Thoracic aorta (tissue), 2 donors: ENCODE results near the gene FARP1. TPM values are rescaled to one million over a fixed set of nuclear protein-coding genes. Genes with fewer than 3 reads are reported as not detected.

Experiments
- ATAC-seq: fragments of 150-250 bp; one replicate; pipeline ENCODE4 v1.8.0; 2017; ENCODE audit warnings: low read depth; ENCODE audit not compliant: insufficient number of reproducible peaks, low FRiP score
- DNase-seq: peaks from one replicate; pipeline ENCODE4 v3.0.0-alpha.2; 2020; ENCODE audit warnings: low spot score
- H3K27ac ChIP-seq, 2 donors: fragments of 200-600 bp; sonication (generic); 1 replicate in 1 of 2; 2 replicates in 1 of 2; pipeline ENCODE4 v1.5.1; 2016; ENCODE audit warnings: mild to moderate bottlenecking in 2 of 2, moderate library complexity in 2 of 2
- H3K27me3 ChIP-seq: fragments of 200-600 bp; sonication (generic); replicated peaks from 2 replicates; pipeline ENCODE4 v1.6.0; 2016; ENCODE audit warnings: mild to moderate bottlenecking; ENCODE audit not compliant: insufficient read depth
- H3K36me3 ChIP-seq: fragments of 200-600 bp; sonication (generic); one replicate; pipeline ENCODE4 v1.5.1; 2016
- H3K4me1 ChIP-seq, 2 donors: fragments of 200-600 bp; sonication (generic); 1 replicate in 1 of 2; 2 replicates in 1 of 2; pipeline versions ENCODE4 v1.5.1 to v1.6.0; 2016; ENCODE audit warnings: low read depth in 2 of 2, mild to moderate bottlenecking in 1 of 2; ENCODE audit not compliant: control insufficient read depth in 1 of 2
- H3K4me3 ChIP-seq: fragments of 200-600 bp; sonication (generic); 2 replicates; pipeline ENCODE4 v1.5.1; 2016; ENCODE audit warnings: mild to moderate bottlenecking
- H3K9me3 ChIP-seq: fragments of 200-600 bp; sonication (generic); 2 replicates; pipeline ENCODE4 v1.5.1; 2016
- total RNA-seq, 2 donors: library from RNA; depleted of rRNA; stranded (reverse); fragments of >200 nt; gene quantifications; one replicate each; pipeline versions ENCODE4 v1.1.0 to v1.2.3, GENCODE V29; 2016
- TF ChIP-seq, protein P1 (sequence below): fragments of 200-600 bp; sonication (generic); IDR thresholded peaks from one replicate; pipeline ENCODE4 v1.5.1; 2019; ENCODE audit warnings: antibody characterized with exemption

The FARP1 gene
- total RNA-seq, 2 donors from 2014 or later, result 17.6 to 30.3 TPM

DNA sequence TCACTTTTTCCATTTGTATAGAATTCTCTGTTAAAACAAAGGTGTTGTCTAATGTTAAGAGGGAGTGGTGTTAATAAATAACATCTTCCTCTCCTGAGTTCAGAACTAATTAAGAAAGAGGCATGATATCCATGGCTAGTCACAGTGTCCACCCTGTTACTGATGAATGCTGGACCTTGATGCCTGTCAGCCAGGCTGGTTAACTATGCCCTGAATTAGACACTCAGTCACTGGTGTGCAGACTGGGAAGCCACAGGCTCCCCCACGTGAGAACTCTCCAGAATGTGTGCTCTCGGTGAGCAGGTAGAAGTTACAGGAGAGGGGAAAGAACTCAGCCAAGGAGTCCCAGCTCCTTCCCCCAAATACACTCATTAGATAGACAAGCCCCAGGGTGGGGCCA is 90.2 kb downstream of the FARP1 start:
- Histone ChIP-seq H3K9me3 (no peaks in the 10 kb centered on the region), H3K27me3 (no peaks in the 10 kb centered on the region), H3K4me1 (no peaks in the 10 kb centered on the region), H3K27ac (no peak overlapping the region), H3K36me3 (no peaks in the 10 kb centered on the region), H3K4me3 (no peak overlapping the region)
- DNase-seq (no peak), ATAC-seq (no peak)
- TF ChIP-seq, protein P1, sequence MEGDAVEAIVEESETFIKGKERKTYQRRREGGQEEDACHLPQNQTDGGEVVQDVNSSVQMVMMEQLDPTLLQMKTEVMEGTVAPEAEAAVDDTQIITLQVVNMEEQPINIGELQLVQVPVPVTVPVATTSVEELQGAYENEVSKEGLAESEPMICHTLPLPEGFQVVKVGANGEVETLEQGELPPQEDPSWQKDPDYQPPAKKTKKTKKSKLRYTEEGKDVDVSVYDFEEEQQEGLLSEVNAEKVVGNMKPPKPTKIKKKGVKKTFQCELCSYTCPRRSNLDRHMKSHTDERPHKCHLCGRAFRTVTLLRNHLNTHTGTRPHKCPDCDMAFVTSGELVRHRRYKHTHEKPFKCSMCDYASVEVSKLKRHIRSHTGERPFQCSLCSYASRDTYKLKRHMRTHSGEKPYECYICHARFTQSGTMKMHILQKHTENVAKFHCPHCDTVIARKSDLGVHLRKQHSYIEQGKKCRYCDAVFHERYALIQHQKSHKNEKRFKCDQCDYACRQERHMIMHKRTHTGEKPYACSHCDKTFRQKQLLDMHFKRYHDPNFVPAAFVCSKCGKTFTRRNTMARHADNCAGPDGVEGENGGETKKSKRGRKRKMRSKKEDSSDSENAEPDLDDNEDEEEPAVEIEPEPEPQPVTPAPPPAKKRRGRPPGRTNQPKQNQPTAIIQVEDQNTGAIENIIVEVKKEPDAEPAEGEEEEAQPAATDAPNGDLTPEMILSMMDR, result no peak

- H3K9me3 ChIP-seq, result no peaks in the 10 kb centered on the region
- H3K36me3 ChIP-seq, result no peaks in the 10 kb centered on the region
- TF ChIP-seq, protein P1, result no peak
- H3K4me1 ChIP-seq, result no peaks in the 10 kb centered on the region
- no peak for DNase-seq
- no peak overlapping the region for H3K27ac ChIP-seq
- no peak for ATAC-seq
- H3K4me3 ChIP-seq, result no peak overlapping the region
- no peaks in the 10 kb centered on the region for H3K27me3 ChIP-seq
These were observed 91.5 kb downstream of the FARP1 start for GRCh38 chr13:98234348-98234747.

- DNase-seq (no peak), ATAC-seq (no peak)
- Histone ChIP-seq H3K4me1 (no peaks in the 10 kb centered on the region), H3K27me3 (no peaks in the 10 kb centered on the region), H3K4me3 (no peak overlapping the region), H3K27ac (no peak overlapping the region), H3K36me3 (no peaks in the 10 kb centered on the region), H3K9me3 (no peaks in the 10 kb centered on the region)
- TF ChIP-seq, protein P1, result no peak
These were observed 93.3 kb downstream of the FARP1 start for GRCh38 chr13:98236197-98236596.

- no peak overlapping the region for H3K4me3 ChIP-seq
- no peaks in the 10 kb centered on the region for H3K9me3 ChIP-seq
- H3K27ac ChIP-seq, result no peak overlapping the region
- no peaks in the 10 kb centered on the region for H3K36me3 ChIP-seq
- ATAC-seq (no peak), DNase-seq (no peak)
- TF ChIP-seq, protein P1, result no peak
- H3K4me1 ChIP-seq, result no peaks in the 10 kb centered on the region
- H3K27me3 ChIP-seq, result no peaks in the 10 kb centered on the region
These were observed 94.4 kb downstream of the FARP1 start for GRCh38 chr13:98237331-98237730.

DNA sequence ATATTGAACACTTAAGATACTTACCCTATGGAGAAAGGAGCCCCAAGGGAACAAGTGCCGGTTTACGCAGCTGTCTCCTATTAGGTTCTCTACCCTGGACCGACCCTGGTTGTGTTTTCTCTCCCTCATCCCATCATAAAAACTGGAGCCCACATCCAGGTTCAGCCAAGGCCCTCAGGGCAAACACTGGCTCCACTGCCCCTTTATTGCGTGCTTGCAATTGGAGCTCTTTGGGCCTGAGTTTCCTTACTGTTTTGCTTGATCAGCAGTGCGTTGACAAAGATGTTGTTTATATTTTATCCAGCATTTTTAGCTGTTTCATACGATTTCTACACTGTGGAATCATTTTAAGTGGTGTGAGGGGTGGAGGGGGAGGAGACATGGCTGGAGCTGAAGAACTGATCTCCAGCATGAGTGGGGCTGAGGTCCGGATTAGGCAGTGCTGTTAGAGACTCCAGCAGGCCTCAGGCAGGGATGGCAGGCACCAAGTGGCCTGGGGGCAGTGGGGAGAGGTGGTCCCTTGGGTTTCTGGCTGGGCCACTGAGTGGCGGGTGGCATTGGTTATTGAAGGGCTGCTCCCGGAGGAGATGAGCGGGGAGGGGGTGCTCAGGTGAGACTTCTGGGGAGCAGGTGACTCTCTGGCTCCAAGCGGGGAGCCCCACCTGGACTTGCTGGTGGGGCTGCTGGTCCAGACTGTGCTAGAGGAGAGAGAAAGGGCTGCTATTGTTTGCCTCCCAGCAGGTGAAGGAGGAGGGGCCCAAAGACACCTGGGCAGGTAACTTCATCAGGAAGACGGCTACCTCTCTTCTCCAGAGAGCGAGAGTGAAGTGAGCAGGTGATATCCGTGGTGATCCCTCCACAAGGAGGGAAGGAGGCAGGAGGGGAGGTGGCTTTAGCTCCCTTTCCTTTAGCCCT is 96.5 kb downstream of the FARP1 start:
- no peaks in the 10 kb centered on the region for H3K9me3 ChIP-seq
- H3K27ac ChIP-seq, result no peak overlapping the region
- no peak for DNase-seq
- H3K27me3 ChIP-seq, result no peaks in the 10 kb centered on the region
- H3K4me1 ChIP-seq, result no peaks in the 10 kb centered on the region
- TF ChIP-seq, protein P1, result no peak
- H3K36me3 ChIP-seq, result no peaks in the 10 kb centered on the region
- ATAC-seq, result no peak
- no peak overlapping the region for H3K4me3 ChIP-seq
